HL-60/S4 treated with phorbol 12-myristate 13-acetate at 8.2 ng/mL for 4 days and 3 days (cell line): ENCODE results near the gene SPOUT1.
"Not testable (repeated sequence)": the region's sequence is repeated elsewhere in the genome, so short reads cannot be mapped to it uniquely, and the experiment has no call there.

Source experiments
- in situ Hi-C: fragments of 300-500 bp; cut with MboI; formaldehyde crosslinking; loops from 2 replicates; pipeline ENCODE4 v1.15.0; 2022; ENCODE audit warnings: low sequenced_read_pairs

SPOUT1 gene

DNA sequence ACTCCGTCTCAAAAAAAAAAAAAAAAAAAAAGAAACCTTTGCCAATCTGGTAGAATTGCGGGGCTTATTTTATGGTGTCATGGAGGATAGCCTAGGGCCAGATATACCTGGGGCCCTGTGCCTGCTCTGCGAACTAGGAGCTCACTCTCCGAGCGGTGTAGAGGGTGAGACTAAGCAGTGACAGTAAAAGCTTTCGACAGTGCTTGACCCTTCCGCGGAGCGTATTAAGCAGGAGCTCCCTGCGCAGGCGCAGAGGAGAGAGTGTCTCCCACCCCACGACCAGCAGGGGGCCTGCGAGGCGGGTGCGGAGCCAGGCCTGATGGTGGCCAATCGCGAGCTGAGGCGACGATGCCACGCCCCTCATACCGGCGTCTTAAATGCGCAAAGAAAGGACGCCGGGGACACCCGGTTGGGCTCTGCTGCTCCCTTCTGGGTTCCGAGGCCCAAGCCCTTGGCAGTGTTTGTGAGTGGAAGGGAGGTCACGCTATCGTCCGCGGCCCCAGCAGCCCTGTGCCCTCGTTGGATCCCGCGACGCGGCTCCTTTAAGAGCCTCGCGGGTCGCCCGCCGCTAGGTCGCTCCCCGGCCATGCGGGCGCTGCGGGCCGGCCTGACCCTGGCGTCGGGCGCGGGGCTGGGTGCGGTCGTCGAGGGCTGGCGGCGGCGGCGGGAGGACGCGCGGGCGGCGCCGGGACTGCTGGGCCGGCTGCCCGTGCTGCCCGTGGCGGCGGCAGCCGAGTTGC, 11.3 kb downstream of the SPOUT1 start, which contains the start of gene ENDOG:
ENDOG (plus strand) TSS at position 402 of the 740 bp plus-strand sequence; CDS start at position 587, 185 bp downstream.
- in situ Hi-C loops = no loop called here

DNA sequence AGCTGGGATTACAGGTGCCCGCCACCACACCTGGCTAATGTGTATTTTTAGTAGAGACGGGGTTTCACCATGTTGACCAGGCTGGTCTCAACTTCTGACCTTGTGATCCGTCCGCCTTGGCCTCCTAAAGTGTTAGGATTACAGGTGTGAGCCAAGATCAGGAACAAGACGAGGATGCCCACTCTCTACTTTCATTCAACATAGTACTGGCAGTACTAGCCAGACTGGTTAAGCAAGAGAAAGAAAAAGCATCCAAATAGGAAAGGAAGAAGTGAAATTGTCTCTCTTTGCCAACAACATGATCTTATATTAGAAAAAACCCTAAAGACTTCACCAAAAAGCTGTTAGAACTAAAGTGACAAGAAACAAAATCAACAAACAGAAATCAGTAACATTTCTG, 18.7 kb downstream of the SPOUT1 start:
- in situ Hi-C loops = no loop called here

GRCh38 chr9:128809831-128810230, 19.8 kb downstream of the SPOUT1 start:
- in situ Hi-C loops = no loop called here

- in situ Hi-C loops = no loop called here
Observed at GRCh38 chr9:128809036-128809599, 20.5 kb downstream of the SPOUT1 start.

DNA sequence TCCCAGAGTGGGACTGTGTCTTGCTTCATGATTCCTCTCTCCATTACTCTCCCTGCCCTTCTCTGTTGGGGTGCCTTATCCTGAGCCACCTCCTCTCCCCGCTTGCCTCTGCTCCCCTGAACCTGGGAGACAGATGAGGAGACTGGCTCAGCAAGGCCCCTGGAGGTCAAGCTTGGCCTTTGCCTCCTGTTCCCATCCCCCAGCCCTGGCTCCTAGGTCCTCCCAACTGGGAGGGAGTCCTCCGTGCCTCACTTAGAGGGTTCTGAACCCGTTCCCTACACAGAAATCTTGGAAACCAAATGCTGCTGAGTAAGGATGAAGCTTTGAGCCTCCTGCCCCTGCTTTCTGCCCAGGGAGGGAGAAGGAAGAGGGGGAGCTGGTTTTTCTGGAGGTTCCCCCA, 21.1 kb downstream of the SPOUT1 start:
- in situ Hi-C loops = no loop called here

GRCh38 chr9:128807827-128808226, 21.8 kb downstream of the SPOUT1 start:
- in situ Hi-C loops = no loop called here

- in situ Hi-C loops = no loop called here
Observed at GRCh38 chr9:128805661-128806060, 23.9 kb downstream of the SPOUT1 start.

- in situ Hi-C loops = no loop called here
Observed at GRCh38 chr9:128802482-128802881, 27.1 kb downstream of the SPOUT1 start.

- in situ Hi-C loops = no loop called here
Observed at GRCh38 chr9:128800061-128800460, 29.5 kb downstream of the SPOUT1 start.

DNA sequence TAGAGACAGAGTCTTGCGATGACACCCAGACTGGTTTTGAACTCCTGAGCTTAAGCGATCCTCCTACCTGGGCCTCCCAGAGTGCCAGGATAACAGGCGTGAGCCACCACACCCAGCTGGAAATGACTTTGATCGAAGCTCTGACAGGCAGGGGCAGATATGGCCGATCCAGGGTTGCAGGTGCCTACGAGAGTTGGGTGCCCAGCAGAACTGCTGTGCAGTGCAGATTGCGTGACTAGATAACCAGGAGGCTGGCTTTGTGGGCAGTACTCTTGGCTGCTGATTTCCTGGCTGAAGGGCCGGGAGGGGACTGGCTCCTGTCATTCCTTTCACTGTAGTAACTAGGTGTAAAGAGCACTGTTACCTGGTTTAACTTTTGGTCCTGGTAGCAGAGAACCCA, 30.7 kb downstream of the SPOUT1 start:
- in situ Hi-C loops = no loop called here

- in situ Hi-C loops = not testable (repeated sequence)
Observed at GRCh38 chr9:128794961-128795360, 34.6 kb downstream of the SPOUT1 start.

GRCh38 chr9:128792978-128793686, 36.5 kb downstream of the SPOUT1 start:
- in situ Hi-C loops = no loop called here

- in situ Hi-C loops = no loop called here
Observed at GRCh38 chr9:128792134-128792533, 37.5 kb downstream of the SPOUT1 start.

- in situ Hi-C loops = no loop called here
Observed at GRCh38 chr9:128790536-128790935, 39.1 kb downstream of the SPOUT1 start.

GRCh38 chr9:128788445-128788844, 41.1 kb downstream of the SPOUT1 start:
- in situ Hi-C loops = no loop called here

GRCh38 chr9:128787659-128788058, 41.9 kb downstream of the SPOUT1 start:
- in situ Hi-C loops = no loop called here

- in situ Hi-C loops = no loop called here
Observed at GRCh38 chr9:128786681-128787601, 42.7 kb downstream of the SPOUT1 start, which contains the start of gene TBC1D13. Gene TBC1D13, plus strand, starts transcription at chr9:128787253. Its CDS starts 101 bp downstream, at chr9:128787354.

DNA sequence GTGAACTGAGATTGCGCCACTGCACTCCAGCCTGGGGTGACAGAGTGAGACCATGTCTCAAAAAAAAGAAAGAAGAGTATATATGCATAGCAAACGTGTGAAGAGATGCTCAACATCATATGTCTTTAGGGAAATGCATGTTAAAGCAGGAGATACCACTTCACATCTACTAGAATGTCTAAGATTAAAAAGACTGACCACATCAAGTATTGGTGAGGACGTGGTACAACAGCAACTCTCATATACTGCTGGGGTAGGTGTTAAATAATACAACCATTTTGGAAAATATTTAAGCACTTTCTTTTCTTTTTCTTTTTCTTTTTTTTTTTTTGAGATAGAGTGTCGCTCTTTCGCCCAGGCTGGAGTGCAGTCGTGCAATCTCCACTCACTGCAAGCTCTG, 44.2 kb downstream of the SPOUT1 start:
- in situ Hi-C loops = no loop called here

- in situ Hi-C loops = no loop called here
Observed at GRCh38 chr9:128782669-128783068, 46.9 kb downstream of the SPOUT1 start.

DNA sequence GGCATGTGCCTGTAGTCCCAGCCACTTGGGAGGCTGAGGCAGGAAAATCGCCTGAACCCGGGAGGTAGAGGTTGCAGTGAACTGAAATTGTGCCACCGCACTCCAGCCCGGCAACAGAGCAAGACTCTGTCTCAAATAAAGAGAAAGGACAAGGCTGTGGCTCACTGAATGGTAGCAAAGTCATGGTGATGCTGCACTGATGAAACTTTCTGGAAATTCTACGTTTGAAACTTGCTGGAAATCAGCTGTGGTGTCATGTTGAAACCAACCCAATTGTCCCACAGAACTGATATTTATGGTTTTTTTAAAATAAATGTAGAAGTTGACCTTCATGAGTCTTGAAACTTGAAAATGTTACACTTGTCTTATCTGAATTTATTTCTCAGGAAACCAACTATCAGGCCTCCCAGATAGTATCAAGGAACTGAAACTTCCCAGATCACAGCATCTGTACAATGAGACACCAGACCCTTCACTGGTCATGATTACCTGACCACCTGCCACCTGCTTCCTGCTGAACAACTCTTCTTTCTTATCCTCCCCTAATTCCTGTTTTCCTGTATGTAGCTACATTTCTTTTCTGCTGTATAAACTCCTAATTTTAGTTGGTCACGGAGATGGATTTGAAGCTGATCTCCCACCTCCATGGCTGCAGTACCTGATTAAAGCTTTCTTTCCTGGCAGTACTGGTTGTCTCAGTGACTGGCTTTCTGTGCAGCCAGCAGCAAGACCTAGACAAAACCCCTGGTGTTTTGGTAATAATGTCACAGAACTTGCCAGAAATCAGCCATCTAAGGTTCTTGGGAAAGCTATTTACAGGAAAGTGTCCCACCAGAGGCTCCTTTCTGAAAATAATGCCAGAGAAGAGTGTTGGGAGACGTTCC, 48.2 kb downstream of the SPOUT1 start:
- in situ Hi-C loops = no loop called here
